Brain microvascular endothelial cell (primary cell): ENCODE results near the gene AFF3.

ENCODE experiments used
- DNase-seq: peaks from one replicate; pipeline ENCODE4 v3.0.0-alpha.2; 2020
- H3K27ac ChIP-seq: fragments of 250-450 bp; sonication (Bioruptor Pico); 2 replicates; pipeline ENCODE4 v1.5.1; 2020; ENCODE audit warnings: mild to moderate bottlenecking, moderate library complexity
- H3K27me3 ChIP-seq: fragments of 250-450 bp; sonication (Bioruptor Pico); replicated peaks from 2 replicates; pipeline ENCODE4 v1.5.1; 2020; ENCODE audit warnings: mild to moderate bottlenecking
- H3K36me3 ChIP-seq: fragments of 250-450 bp; sonication (Bioruptor Pico); replicated peaks from 2 replicates; pipeline ENCODE4 v1.5.1; 2020; ENCODE audit warnings: mild to moderate bottlenecking
- H3K4me3 ChIP-seq: 2 replicates; pipeline ENCODE4 v1.5.1; 2011; ENCODE audit warnings: low read depth, mild to moderate bottlenecking, control low read depth, low read length, moderate library complexity
- CTCF ChIP-seq: IDR thresholded peaks from 2 replicates; pipeline ENCODE4 v1.5.1; 2011; ENCODE audit warnings: low read depth, mild to moderate bottlenecking, moderate library complexity, low read length, control low read depth, inconsistent platforms; ENCODE audit errors: missing control alignments
- in situ Hi-C: cut with HindIII; loops from 2 replicates; pipeline ENCODE4 v1.10.0; 2017; ENCODE audit warnings: low sequenced_read_pairs, low pct_ligation_motif_present

AFF3 gene

DNA sequence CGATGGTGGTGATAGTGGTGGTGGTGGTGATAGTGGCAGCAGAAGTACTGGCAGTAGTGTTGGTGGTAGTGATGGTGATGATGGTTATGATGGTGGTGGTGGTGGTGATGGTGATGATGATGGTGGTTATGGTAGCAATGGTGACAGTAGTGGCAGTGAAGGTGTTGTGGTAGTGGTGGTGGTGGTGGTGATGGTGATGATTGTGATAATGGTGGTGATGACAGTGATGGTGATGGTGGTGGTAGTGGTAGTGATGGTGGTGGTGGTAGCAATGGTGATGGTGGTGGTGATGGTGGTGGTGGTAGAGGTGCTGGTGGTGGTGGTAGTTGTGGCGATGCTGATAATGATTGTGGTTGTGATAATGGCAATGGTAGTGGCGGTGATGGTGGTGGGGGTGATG, 126.5 kb downstream of the AFF3 start:
- in situ Hi-C loops, result no loop called here
- Histone ChIP-seq H3K27me3 (no peaks in the 10 kb centered on the region), H3K4me3 (no peak overlapping the region), H3K27ac (no peak overlapping the region), H3K36me3 (no peaks in the 10 kb centered on the region)
- no peak for TF ChIP-seq CTCF
- no peak for DNase-seq

DNA sequence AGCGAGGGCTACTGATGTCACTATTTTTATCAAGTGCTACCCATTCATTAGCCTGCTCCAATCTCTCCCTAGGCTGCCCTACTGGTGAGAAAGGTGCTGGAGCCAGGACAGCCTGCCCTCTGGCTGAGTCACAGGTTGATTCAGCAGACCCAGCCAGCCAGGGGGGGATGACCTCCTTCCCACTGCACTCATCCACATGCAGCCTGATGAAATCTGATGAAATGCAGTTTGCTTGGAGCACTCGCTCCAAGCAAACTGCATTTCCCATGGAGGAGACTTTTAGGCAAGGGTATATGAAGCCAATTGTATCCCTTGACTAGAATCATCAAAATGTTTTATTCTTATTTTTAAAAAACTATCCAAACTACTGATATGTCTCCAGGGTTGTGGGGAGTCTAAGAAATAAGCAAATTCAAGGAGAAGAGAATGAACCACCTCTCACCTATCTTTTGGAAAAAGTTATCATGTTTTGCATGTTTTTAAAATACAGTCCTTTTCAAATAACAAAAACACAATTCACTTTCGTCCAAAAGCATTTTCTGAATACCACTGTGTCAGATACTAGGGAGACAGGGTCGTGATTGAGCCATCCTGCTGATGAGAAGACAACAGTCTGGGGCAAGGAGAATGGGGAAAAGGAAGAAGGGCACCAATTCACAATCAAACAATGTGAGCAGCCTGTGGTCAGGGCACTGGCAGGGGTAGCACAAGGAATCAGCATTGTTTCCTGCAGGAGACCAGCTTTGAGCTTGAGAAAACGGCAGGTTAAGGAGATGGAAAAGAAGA, 128.3 kb downstream of the AFF3 start:
- H3K27ac ChIP-seq, result peak overlapping the region; percentile 84
- H3K4me3 ChIP-seq, result no peak overlapping the region
- in situ Hi-C loops, result no loop called here
- TF ChIP-seq CTCF, result peak; percentile 59
- no peaks in the 10 kb centered on the region for H3K27me3 ChIP-seq
- DNase-seq, result peak; percentile 96
- no peaks in the 10 kb centered on the region for H3K36me3 ChIP-seq

GRCh38 chr2:100012561-100012960, 129.8 kb downstream of the AFF3 start:
- peak overlapping the region; percentile 82 for H3K27ac ChIP-seq
- no peaks in the 10 kb centered on the region for H3K27me3 ChIP-seq
- no peak for TF ChIP-seq CTCF
- in situ Hi-C loops, result no loop called here
- no peaks in the 10 kb centered on the region for H3K36me3 ChIP-seq
- H3K4me3 ChIP-seq, result no peak overlapping the region
- DNase-seq, result no peak

GRCh38 chr2:100011272-100011731, 131.1 kb downstream of the AFF3 start:
- DNase-seq, result peak; percentile 93
- no peaks in the 10 kb centered on the region for H3K27me3 ChIP-seq
- H3K4me3 ChIP-seq, result no peak overlapping the region
- in situ Hi-C loops, result no loop called here
- H3K27ac ChIP-seq, result peak overlapping the region; percentile 82
- TF ChIP-seq CTCF, result no peak
- no peaks in the 10 kb centered on the region for H3K36me3 ChIP-seq

DNA sequence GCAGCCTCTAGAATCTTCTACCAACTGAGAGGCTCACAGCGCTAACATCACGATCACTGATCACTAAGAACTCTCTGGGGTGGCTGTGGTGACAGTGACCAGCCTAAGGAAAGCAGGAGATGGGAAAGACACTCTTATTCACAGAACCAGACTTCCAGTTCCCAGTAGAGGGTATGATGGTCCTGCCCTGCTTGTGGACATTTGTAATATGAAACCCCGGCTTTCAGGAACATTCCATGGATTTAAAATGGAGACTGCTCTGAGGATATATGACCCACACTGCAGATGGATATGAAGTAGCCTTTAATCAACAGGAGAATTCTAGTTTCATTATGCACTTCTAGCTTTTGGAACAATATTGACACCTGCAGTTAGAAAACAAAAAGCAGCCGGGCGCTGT, 131.8 kb downstream of the AFF3 start:
- H3K27ac ChIP-seq, result peak overlapping the region; percentile 82
- TF ChIP-seq CTCF, result no peak

GRCh38 chr2:100009743-100010142, 132.6 kb downstream of the AFF3 start:
- no peak for DNase-seq
- in situ Hi-C loops, result no loop called here
- TF ChIP-seq CTCF, result no peak
- no peak overlapping the region for H3K4me3 ChIP-seq
- no peaks in the 10 kb centered on the region for H3K36me3 ChIP-seq
- no peaks in the 10 kb centered on the region for H3K27me3 ChIP-seq
- no peak overlapping the region for H3K27ac ChIP-seq

More for the DNA sequence above, 131.8 kb downstream of the AFF3 start:
- in situ Hi-C loops, result no loop called here
- no peaks in the 10 kb centered on the region for H3K36me3 ChIP-seq
- no peaks in the 10 kb centered on the region for H3K27me3 ChIP-seq
- no peak for DNase-seq
- no peak overlapping the region for H3K4me3 ChIP-seq
